Right lobe of liver (tissue), 6 donors: ENCODE data around the gene NUP214. TPM values are rescaled to one million over a fixed set of nuclear protein-coding genes. Genes with fewer than 3 reads are reported as not detected.

Source experiments
- ATAC-seq, 4 donors: fragments of 200-7000 bp; cut with Tn5 transposase; one replicate each; pipeline ENCODE4 v1.9.1; 2020; ENCODE audit warnings: mild to moderate bottlenecking in 4 of 4, moderate library complexity in 4 of 4
- DNase-seq, 3 donors: peaks; one replicate each; pipeline ENCODE4 v3.0.0-alpha.2; 2020
- H3K27ac ChIP-seq, 3 donors: fragments of 200-600 bp; one replicate each; pipeline ENCODE4 v1.8.0; 2022
- H3K27me3 ChIP-seq, 2 donors: fragments of 200-600 bp; one replicate each; pipeline ENCODE4 v1.8.0; 2022
- H3K36me3 ChIP-seq, 4 donors: fragments of 200-600 bp; sonication (generic) in 1 of 4; one replicate each; pipeline versions ENCODE4 v1.5.1 to v1.8.0; 2017 to 2022; ENCODE audit warnings: control low read depth in 1 of 4
- H3K4me1 ChIP-seq, 4 donors: fragments of 200-600 bp; sonication (generic) in 1 of 4; one replicate each; pipeline versions ENCODE4 v1.5.1 to v1.8.0; 2017 to 2022; ENCODE audit warnings: control low read depth in 1 of 4
- H3K4me3 ChIP-seq, 3 donors: fragments of 200-600 bp; one replicate each; pipeline ENCODE4 v1.8.0; 2022
- H3K9me3 ChIP-seq, 4 donors: fragments of 200-600 bp; sonication (generic) in 1 of 4; one replicate each; pipeline versions ENCODE4 v1.5.1 to v1.8.0; 2017 to 2022; ENCODE audit warnings: control low read depth in 1 of 4
- CTCF ChIP-seq, 4 donors: fragments of 200-600 bp in 3 of 4; fragments of 450-650 bp in 1 of 4; IDR thresholded peaks; one replicate each; pipeline versions ENCODE4 v1.5.1 to v1.8.0; 2016 to 2022; ENCODE audit warnings: antibody characterized with exemption in 4 of 4, mild to moderate bottlenecking in 2 of 4
- POLR2A ChIP-seq: fragments of 450-650 bp; IDR thresholded peaks from one replicate; pipeline ENCODE4 v1.6.1; 2017; ENCODE audit warnings: antibody characterized with exemption, mild to moderate bottlenecking
- WGBS: methylation state at CpG from one replicate; pipeline ENCODE4 v1.1.6; 2018; ENCODE audit warnings: low coverage, low lambda C conversion rate; ENCODE audit not compliant: insufficient coverage; ENCODE audit errors: missing lambda C conversion rate; 5-methylcytosine and 5-hydroxymethylcytosine counted together
- intact Hi-C, 2 donors: fragments of 100-400 bp; cut with DNase I; formaldehyde crosslinking; loops; one replicate each; pipeline versions ENCODE4 v1.11.2 to v1.14.1; 2022
- total RNA-seq, 6 experiments: library from RNA; depleted of rRNA in 2 of 6; stranded (reverse); fragments of >200 nt in 2 of 6; fragmentation: NEBNext Ultra II Directional in 3 of 6; extraction: Animal tissue kit (Norgen Biotek cat#: 25700) in 3 of 6; gene quantifications; one replicate each; pipeline versions ENCODE4 v1.1.0 to v1.2.4, GENCODE V29; 2016 to 2023
- donor health status: DM: no; HTN: yes; CAD: no.
- donor health status: DM: no; HTN: no; CAD: no.
- donor health status: DM: no; HTN: no; CAD: no.
- donor health status: DM: no; HTN: yes; CAD: no.
- donor health status: DM: no; HTN: yes; CAD: no.

Gene NUP214
- total RNA-seq, 6 experiments from 2014 or later: 22.5 to 31.1 (median 27.5) TPM

DNA sequence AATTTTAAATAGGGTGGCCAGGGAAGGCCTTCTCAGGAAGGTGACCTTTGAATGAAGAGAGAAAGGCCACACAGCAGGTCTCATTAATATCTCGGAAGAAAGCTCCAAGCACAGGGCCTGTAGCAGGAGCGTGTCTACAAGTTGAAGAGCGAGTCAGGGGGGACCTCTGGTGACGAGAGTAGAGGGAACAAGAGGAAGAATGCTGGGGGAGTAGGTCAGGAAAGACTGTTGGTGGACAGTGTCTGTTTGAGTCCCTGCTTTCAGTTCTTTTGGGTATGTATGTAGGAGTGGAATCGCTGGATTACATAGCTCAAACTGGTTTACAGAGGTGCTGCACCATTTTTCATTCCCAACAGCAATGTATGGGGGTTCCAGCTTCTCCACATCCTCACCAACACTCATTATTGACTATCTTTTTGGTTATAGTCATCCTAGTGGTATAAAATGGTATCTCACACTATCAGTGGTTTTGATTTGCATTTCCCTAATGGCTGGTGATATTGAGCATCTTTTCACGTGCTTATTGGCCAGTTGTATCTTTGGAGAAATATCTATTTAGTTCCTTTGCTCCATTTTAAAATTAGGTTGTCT is 55.8 kb downstream of the NUP214 start:
- TF ChIP-seq CTCF (IDR thresholded peaks at IDR 0.05) (peak in 2 of 4 donors; percentile 7 to 10), POLR2A (no peak)
- Histone ChIP-seq H3K9me3 (no peaks in the 10 kb centered on the region), H3K27ac (no peak overlapping the region), H3K36me3 (peaks cover 4 to 35% (median 23%) of the 10 kb centered on the region in 4 donors), H3K27me3 (no peaks in the 10 kb centered on the region), H3K4me1 (no peaks in the 10 kb centered on the region), H3K4me3 (no peak overlapping the region)
- ATAC-seq: no peak
- intact Hi-C loops: no loop called here
- 90% methylated on average over 6 of the region's 6 CpGs for WGBS
- DNase-seq: no peak

GRCh38 chr9:131185924-131186323 is 60.5 kb downstream of the NUP214 start:
- intact Hi-C loops: no loop called here
- ATAC-seq (no peak), DNase-seq (no peak)
- H3K4me1 ChIP-seq: no peaks in the 10 kb centered on the region
- 100% methylated on average over 1 of the region's 3 CpGs for WGBS
- no peaks in the 10 kb centered on the region for H3K9me3 ChIP-seq
- H3K27ac ChIP-seq: no peak overlapping the region
- peaks cover 0 to 58% (median 21%) of the 10 kb centered on the region in 4 donors for H3K36me3 ChIP-seq
- H3K27me3 ChIP-seq: no peaks in the 10 kb centered on the region
- H3K4me3 ChIP-seq: no peak overlapping the region
- no peak for TF ChIP-seq CTCF (IDR thresholded peaks at IDR 0.05)

GRCh38 chr9:131186622-131187021 is 61.2 kb downstream of the NUP214 start:
- no peak for DNase-seq
- no peaks in the 10 kb centered on the region for H3K4me1 ChIP-seq
- peaks cover 0 to 63% (median 19%) of the 10 kb centered on the region in 4 donors for H3K36me3 ChIP-seq
- H3K27ac ChIP-seq: no peak overlapping the region
- 92% methylated on average over 4 of the region's 4 CpGs for WGBS
- intact Hi-C loops: no loop called here
- TF ChIP-seq CTCF (IDR thresholded peaks at IDR 0.05) (no peak), POLR2A (no peak)
- no peak overlapping the region for H3K4me3 ChIP-seq
- H3K9me3 ChIP-seq: no peaks in the 10 kb centered on the region
- no peak for ATAC-seq
- H3K27me3 ChIP-seq: no peaks in the 10 kb centered on the region

GRCh38 chr9:131187957-131188356 is 62.6 kb downstream of the NUP214 start:
- Histone ChIP-seq H3K36me3 (peaks cover 0 to 73% (median 21%) of the 10 kb centered on the region in 4 donors), H3K4me1 (no peaks in the 10 kb centered on the region), H3K4me3 (no peak overlapping the region), H3K9me3 (no peaks in the 10 kb centered on the region), H3K27me3 (no peaks in the 10 kb centered on the region), H3K27ac (no peak overlapping the region)
- DNase-seq (no peak), ATAC-seq (no peak)
- WGBS: 78% methylated on average over 4 of the region's 4 CpGs
- intact Hi-C loops: no loop called here
- TF ChIP-seq POLR2A (no peak), CTCF (IDR thresholded peaks at IDR 0.05) (no peak)
